Endothelial cell of umbilical vein (primary cell): Measurements from ENCODE around the gene SIRPB1. TPM values are rescaled to one million over a fixed set of nuclear protein-coding genes. Genes with fewer than 3 reads are reported as not detected.

Source experiments
- BruUV-seq: library from RNA; stranded (reverse); fragments of 400-500 nt; replicated peaks from 2 replicates; lab custom pipeline; 2021; lab: Mats Ljungman, UMichigan
- CTCF ChIA-PET: fragments of 300-600, 350-600 bp; sonication (Branson Sonifier 250); formaldehyde crosslinking; loops from one replicate; lab custom pipeline; 2021; ENCODE audit warnings: antibody characterized with exemption, inconsistent platforms; lab: Charles Lee
- POLR2A ChIA-PET: fragments of 300-600, 350-600 bp; sonication (Branson Sonifier 250); formaldehyde crosslinking; loops from one replicate; lab custom pipeline; 2021; ENCODE audit warnings: antibody characterized with exemption, inconsistent platforms; lab: Charles Lee
- DNase-seq: peaks from one replicate; pipeline ENCODE4 v3.0.0-alpha.2; 2011; ENCODE audit warnings: low read depth, low spot score
- FAIRE-seq: peaks from 2 replicates; lab custom pipeline; 2011; peaks lifted over from hg19 to GRCh38; lab: Jason Lieb, UNC
- H2AFZ ChIP-seq: 2 replicates; pipeline ENCODE4 v1.6.0; 2012; ENCODE audit warnings: low read depth, low read length, control low read depth, inconsistent platforms
- H3K27ac ChIP-seq: 2 replicates; pipeline ENCODE4 v1.5.1; 2011; ENCODE audit warnings: low read depth, mild to moderate bottlenecking, control low read depth, low read length, moderate library complexity; ENCODE audit not compliant: insufficient read depth
- H3K27me3 ChIP-seq, 2 experiments: 2 replicates each; pipeline versions ENCODE4 v1.6.0 to v1.6.1; 2011; ENCODE audit warnings: low read length in 2 of 2, mixed read lengths in 1 of 2; ENCODE audit not compliant: control insufficient read depth in 2 of 2, insufficient read depth in 2 of 2
- H3K36me3 ChIP-seq, 2 experiments: 2 replicates in 1 of 2; 3 replicates in 1 of 2; pipeline ENCODE4 v1.5.1; 2011; ENCODE audit warnings: low read length in 2 of 2, mild to moderate bottlenecking in 1 of 2, moderate library complexity in 1 of 2; ENCODE audit not compliant: control insufficient read depth in 2 of 2, insufficient read depth in 2 of 2; ENCODE audit errors: extremely low read depth in 1 of 2
- H3K4me1 ChIP-seq: 3 replicates; pipeline ENCODE4 v1.5.1; 2011; ENCODE audit warnings: mild to moderate bottlenecking, low read length; ENCODE audit not compliant: control insufficient read depth, insufficient read depth; ENCODE audit errors: extremely low read depth
- H3K4me2 ChIP-seq: 2 replicates; pipeline ENCODE4 v1.6.1; 2011; ENCODE audit warnings: low read length, control low read depth, mixed read lengths; ENCODE audit not compliant: insufficient read depth
- H3K4me3 ChIP-seq, 3 experiments: fragments of 200-600 bp in 1 of 3; sonication (generic), shearing (Covaris generic) in 1 of 3; replicated peaks in 1 of 3; 2 replicates each; pipeline ENCODE4 v1.5.1; 2011 to 2016; ENCODE audit warnings: control low read depth in 3 of 3, low read length in 3 of 3, mild to moderate bottlenecking in 2 of 3, inconsistent platforms in 1 of 3, low read depth in 1 of 3, moderate library complexity in 1 of 3; ENCODE audit not compliant: insufficient read depth in 1 of 3
- H3K79me2 ChIP-seq: 2 replicates; pipeline ENCODE4 v1.6.0; 2012; ENCODE audit warnings: low read length, inconsistent platforms; ENCODE audit not compliant: control insufficient read depth, insufficient read depth
- H3K9ac ChIP-seq: replicated peaks from 2 replicates; pipeline ENCODE3; 2011; ENCODE audit warnings: low read length, control low read depth; ENCODE audit not compliant: insufficient read depth; ENCODE audit errors: extremely low read depth
- H3K9me1 ChIP-seq: replicated peaks from 3 replicates; pipeline ENCODE4 v1.6.0; 2011; ENCODE audit warnings: mild to moderate bottlenecking, low read length; ENCODE audit not compliant: control insufficient read depth, insufficient read depth; ENCODE audit errors: extremely low read depth
- H3K9me3 ChIP-seq: replicated peaks from 2 replicates; pipeline ENCODE4 v1.5.1; 2012; ENCODE audit warnings: low read length, inconsistent platforms; ENCODE audit not compliant: control insufficient read depth, insufficient read depth
- H4K20me1 ChIP-seq: replicated peaks from 2 replicates; pipeline ENCODE3; 2011; ENCODE audit warnings: mild to moderate bottlenecking, low read length; ENCODE audit not compliant: control insufficient read depth, insufficient read depth; ENCODE audit errors: extremely low read depth
- CTCF ChIP-seq, 2 donors: IDR thresholded peaks; 1 replicate in 1 of 2; 2 replicates in 1 of 2; pipeline ENCODE4 v1.5.1; 2011; ENCODE audit warnings: low read length in 2 of 2, mild to moderate bottlenecking in 2 of 2, moderate library complexity in 2 of 2, control low read depth in 1 of 2, inconsistent platforms in 1 of 2, low read depth in 1 of 2; ENCODE audit not compliant: insufficient read depth in 1 of 2; ENCODE audit errors: extremely low read depth in 1 of 2
- GATA2 ChIP-seq: IDR thresholded peaks from 2 replicates; pipeline ENCODE4 v1.7.0; 2011; ENCODE audit warnings: low read depth, mild to moderate bottlenecking, moderate library complexity, mixed read lengths, low read length; ENCODE audit not compliant: insufficient read length, insufficient read depth
- MAX ChIP-seq: IDR thresholded peaks from 2 replicates; pipeline ENCODE4 v1.6.1; 2011; ENCODE audit not compliant: insufficient read depth, insufficient read length
- POLR2AphosphoS5 ChIP-seq: IDR thresholded peaks from 2 replicates; pipeline ENCODE4 v1.6.1; 2012; ENCODE audit warnings: low read depth, mild to moderate bottlenecking, control low read depth, low read length, moderate library complexity; ENCODE audit not compliant: insufficient read depth
- dilution Hi-C: fragments of 300-500 bp; cut with MboI; formaldehyde crosslinking; loops from one replicate; pipeline ENCODE4 v1.15.0; 2019; ENCODE audit warnings: low sequenced_read_pairs; ENCODE audit not compliant: extremely low pct_ligation_motif_present
- intact Hi-C: fragments of 100-400 bp; cut with micrococcal nuclease; formaldehyde crosslinking; loops from one replicate; pipeline ENCODE4 v1.10.0; 2022
- polyA plus RNA-seq, 4 experiments: library from polyadenylated mRNA; depleted of rRNA in 3 of 4; stranded (reverse) in 3 of 4; unstranded in 1 of 4; fragments of >200 nt; gene quantifications; 2 replicates each; pipeline versions ENCODE4 v1.2.1 to v1.2.3, GENCODE V29; 2011 to 2012; ENCODE audit warnings: missing spikeins in 1 of 4
- total RNA-seq: library from RNA; stranded (reverse); gene quantifications from 2 replicates; pipeline ENCODE4 v1.2.3, GENCODE V29; 2021

Gene SIRPB1
- total and polyA plus RNA-seq, 2 donors (not counting 3 experiments of a cell fraction or from before 2014, with no cell fraction given) = 0.10 to 6.5 TPM

GRCh38 chr20:1595333-1595732 is 24.5 kb downstream of the SIRPB1 start:
- no peaks in the 10 kb centered on the region for H3K36me3 ChIP-seq
- no peaks in the 10 kb centered on the region for H3K4me1 ChIP-seq
- FAIRE-seq (no peak), DNase-seq (no peak)
- no peaks in the 10 kb centered on the region for H3K9me3 ChIP-seq
- no peaks in the 10 kb centered on the region for H3K9me1 ChIP-seq
- TF ChIP-seq MAX = no peak
- no peak for TF ChIP-seq CTCF (IDR thresholded peaks at IDR 0.05; ENCODE audit: extremely low read depth in 1 of 2, insufficient read depth in 1 of 2, low read depth in 1 of 2, low read length in 2 of 2)
- no peak overlapping the region for H3K9ac ChIP-seq
- H3K27me3 ChIP-seq = no peaks in the 10 kb centered on the region
- no peak overlapping the region for H3K4me2 ChIP-seq
- H3K4me3 ChIP-seq = no peak overlapping the region
- intact Hi-C loops = no loop called here
- no TSS peak for BruUV-seq
- POLR2A ChIA-PET = no interaction called here
- no peak overlapping the region for H3K27ac ChIP-seq
- CTCF ChIA-PET = no interaction called here
- dilution Hi-C loops = no loop called here
- H3K79me2 ChIP-seq = no peaks in the 10 kb centered on the region
- no peaks in the 10 kb centered on the region for H4K20me1 ChIP-seq
- no peak overlapping the region for H2AFZ ChIP-seq

GRCh38 chr20:1588533-1589460 is 31.0 kb downstream of the SIRPB1 start:
- H3K9me3 ChIP-seq = no peaks in the 10 kb centered on the region
- no peaks in the 10 kb centered on the region for H3K9me1 ChIP-seq
- no peak overlapping the region for H2AFZ ChIP-seq
- POLR2A ChIA-PET = no interaction called here
- H3K27ac ChIP-seq = no peak overlapping the region
- H3K36me3 ChIP-seq = no peaks in the 10 kb centered on the region
- TF ChIP-seq GATA2 = no peak
- no peak for TF ChIP-seq POLR2AphosphoS5
- no peak for TF ChIP-seq MAX
- no peak for FAIRE-seq
- no peaks in the 10 kb centered on the region for H3K4me1 ChIP-seq
- no peaks in the 10 kb centered on the region for H3K27me3 ChIP-seq
- no peak for DNase-seq
- H3K4me3 ChIP-seq = no peak overlapping the region
- dilution Hi-C loops (no loop called here), intact Hi-C loops (no loop called here)
- CTCF ChIA-PET = interaction anchor here (0.7 to 1.6 kb wide), 6 partner anchors 10 to 211 kb away, joined by 3 to 6 read pairs (median 4); no protein-coding TSS in a partner anchor
- no peak overlapping the region for H3K9ac ChIP-seq
- no TSS peak for BruUV-seq
- no peaks in the 10 kb centered on the region for H4K20me1 ChIP-seq
- no peaks in the 10 kb centered on the region for H3K79me2 ChIP-seq
- no peak overlapping the region for H3K4me2 ChIP-seq
